ENCODE data around the gene RNF224.

RNF224 gene

DNA sequence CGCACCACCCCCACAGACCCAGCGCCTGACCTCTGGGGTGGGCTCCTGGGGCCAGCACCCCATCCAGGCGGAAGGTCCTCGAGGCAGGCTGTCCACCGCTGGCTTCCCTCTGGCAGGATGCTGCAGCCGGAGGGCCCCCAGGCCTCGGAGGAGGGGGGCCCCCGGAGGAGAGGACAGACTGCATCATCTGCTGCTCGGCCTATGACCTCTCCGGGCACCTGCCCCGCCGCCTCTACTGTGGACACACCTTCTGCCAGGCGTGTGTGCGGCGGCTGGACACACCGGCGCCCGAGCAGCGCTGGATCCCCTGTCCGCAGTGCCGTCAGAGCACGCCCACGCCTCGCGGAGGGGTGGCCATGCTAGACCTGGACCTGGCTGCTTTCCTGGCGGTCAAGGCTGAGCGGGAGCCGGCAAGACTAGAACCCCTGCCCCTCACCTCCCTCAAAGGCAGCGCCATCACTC is 1.2 kb downstream of the RNF224 start:
- no peak for DNase-seq

DNA sequence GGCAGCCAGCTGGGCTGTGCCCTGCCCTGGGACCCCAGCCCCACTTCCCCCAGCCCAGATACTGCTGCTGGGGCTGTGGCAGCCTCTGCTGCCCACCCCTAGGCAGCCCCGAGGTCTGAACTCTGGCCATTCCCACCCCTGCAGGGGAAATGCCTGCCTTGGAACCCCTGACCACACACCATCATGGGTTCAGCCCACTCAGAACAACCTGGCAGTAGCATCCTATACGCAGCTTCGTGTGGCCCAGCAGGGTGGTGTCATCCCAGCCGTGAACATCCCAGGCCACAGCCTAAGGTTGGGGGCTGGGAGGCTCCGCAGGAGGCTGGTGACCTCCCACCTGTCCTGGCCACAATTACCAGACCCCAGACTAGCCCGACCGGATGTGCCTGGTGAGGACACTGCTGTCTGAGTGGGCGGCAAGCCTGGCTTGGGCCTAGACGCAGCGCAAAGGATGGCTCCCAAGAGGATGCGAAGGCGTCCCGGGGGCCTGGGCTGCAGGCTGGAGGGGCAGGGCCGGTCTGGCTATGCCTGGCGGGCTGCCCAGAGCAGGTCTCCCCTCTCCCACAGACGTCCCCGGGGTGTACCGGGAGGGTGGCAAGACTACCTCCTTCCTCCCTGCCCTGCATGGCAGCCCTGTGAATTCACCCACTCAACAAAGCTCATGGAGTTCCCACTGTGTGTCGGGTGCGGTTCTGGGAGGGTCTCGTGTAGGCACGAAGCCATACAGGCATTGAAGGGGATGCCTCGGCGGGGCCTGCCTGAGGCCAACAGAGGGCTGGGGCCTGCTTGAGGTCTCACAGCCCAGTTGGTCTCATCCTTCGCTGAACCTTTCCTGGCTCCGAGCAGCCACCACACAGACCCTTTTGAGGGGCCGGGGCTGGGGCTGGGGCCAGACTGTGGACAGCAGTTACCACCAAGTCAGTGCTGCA is 1.9 kb downstream of the RNF224 start:
- DNase-seq = no peak

DNA sequence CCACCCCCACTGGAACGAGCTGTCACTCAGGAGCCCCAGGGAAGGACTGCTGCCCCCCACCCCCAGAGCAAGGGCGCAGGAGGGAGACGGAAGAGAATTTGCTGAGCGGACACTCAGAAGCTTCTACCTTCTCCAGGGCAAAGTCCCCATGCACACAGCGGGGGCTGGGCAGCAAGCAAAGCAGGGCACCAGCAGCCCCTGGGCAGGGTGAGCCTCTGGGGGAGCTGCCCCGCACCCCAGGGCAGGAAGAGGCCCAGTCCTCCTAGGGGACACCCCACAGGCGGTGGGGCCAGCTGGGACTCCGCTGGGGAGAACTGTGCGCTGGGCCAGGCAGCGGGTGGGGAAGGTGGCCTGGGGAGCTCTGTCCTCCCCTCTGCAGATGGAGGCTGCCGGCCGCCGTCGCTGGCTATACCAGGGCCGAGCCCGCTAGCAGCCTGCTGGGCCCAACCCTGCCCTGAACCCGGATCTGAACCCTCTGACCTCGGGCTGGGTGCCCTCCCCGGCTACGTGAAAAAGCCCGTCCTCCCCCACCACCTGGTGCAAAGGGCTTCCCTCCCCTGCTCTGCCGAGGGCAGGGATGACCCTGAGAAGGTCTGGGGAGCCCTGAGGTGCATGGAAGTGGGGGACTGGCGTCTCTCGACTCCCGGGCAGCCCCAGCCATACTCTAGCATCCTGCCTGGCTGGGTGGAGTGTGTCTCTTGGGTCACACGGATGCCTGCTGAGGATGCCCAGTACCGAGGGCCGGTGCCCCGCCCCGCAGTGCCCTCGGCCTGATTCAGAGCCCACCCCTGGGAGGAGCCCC is 2.8 kb downstream of the RNF224 start:
- no peak for DNase-seq

DNA sequence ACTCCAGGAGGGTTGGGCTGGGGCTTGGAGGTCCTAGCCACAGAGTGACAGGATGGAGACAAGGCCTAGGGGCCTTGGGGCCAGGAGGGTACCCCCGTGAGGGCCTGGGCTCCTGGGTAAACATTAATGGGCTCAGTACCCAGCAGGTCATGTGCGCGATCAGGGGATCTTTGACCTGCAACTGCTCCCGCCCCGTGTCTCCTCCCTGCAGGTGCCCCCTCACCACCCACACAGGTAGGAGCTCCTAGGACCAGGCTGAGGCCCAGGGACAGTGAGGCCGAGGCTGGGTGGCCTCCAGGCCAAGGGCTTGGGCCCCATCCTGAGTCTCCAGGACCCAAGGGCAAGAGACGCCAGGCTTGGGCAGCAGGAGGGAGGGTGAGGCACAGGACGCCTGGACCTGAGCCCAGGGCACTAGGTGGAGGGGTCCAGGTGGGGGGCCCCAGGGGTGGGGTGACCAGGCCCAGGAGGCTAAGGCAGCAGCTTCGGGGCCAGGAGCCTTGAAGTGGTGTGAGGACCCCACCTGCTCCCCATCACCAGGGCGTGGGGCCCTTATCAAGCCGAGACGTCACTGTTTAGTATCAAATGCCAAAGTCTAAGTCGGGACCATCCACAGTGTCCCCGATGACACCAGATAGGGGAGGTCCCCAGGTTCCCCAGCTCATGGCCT is 3.5 kb downstream of the RNF224 start, which contains the start of gene SLC34A3:
Gene SLC34A3, plus strand, starts transcription at position 197 of the 667 bp plus-strand sequence. CDS start 802 bp downstream, outside the sequence.
- no peak for DNase-seq

DNA sequence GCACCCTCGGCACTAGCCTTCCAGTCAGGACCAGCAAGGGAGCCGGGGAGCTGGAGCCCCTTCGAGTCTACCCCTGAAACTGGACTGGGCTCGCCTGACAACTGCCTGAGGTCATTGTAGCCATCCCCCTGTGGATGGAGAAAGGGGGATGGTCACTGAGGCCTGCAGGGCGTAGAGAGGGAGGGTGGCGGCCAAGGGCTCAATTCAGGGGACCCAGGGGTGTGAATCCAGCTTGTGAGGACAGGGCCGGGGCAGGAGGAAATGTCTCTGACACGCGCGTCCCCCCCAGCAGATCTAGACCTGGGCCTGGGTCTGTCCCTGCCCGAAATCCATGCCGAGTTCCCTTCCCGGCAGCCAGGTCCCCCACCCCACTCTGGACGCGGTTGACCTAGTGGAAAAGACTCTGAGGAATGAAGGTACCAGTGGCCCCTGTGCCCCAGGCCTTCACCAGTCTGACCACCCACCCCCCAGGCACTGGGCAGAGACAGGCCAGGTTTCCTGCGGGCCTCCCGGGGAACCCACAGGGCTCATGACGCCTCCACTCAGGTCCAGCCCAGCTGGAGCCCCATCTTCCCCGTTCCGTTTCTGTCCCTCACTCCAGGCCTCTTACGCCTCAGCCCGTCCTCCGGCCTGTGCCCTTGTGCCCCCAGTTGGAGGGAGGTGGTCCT is 4.2 kb downstream of the RNF224 start:
- DNase-seq = no peak

DNA sequence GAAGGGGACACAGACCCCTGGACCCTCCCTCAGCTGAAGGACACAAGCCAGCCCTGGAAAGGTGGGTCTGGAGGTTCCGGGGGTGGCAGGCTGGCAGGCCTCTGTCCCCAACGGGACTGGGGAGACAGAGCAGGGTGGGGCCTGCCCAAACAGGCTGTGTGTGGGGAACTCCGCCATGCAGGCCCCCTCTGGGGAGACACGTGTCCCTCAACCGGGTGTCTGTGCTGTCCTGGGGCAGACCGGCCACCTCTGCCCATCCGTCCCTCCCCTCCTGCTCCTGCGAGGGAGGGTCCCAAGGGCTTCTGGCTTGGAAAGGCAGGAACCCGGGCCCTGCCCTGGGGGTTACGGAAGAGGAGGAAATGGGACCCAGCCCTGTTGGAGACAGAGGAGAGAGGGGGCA is 4.8 kb downstream of the RNF224 start:
- no peak for DNase-seq

DNA sequence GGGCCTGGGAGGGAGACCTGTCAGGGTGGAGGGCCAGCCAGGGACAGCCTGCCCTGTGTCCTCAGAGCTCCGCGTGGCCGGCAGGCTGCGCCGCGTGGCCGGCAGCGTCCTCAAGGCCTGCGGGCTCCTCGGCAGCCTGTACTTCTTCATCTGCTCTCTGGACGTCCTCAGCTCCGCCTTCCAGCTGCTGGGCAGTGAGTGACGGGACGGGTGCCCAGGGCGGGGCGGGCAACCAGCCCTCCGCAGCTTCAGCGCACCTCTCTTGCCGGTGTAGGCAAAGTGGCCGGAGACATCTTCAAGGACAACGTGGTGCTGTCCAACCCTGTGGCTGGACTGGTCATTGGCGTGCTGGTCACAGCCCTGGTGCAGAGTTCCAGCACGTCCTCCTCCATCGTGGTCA is 5.2 kb downstream of the RNF224 start:
- no peak for DNase-seq

DNA sequence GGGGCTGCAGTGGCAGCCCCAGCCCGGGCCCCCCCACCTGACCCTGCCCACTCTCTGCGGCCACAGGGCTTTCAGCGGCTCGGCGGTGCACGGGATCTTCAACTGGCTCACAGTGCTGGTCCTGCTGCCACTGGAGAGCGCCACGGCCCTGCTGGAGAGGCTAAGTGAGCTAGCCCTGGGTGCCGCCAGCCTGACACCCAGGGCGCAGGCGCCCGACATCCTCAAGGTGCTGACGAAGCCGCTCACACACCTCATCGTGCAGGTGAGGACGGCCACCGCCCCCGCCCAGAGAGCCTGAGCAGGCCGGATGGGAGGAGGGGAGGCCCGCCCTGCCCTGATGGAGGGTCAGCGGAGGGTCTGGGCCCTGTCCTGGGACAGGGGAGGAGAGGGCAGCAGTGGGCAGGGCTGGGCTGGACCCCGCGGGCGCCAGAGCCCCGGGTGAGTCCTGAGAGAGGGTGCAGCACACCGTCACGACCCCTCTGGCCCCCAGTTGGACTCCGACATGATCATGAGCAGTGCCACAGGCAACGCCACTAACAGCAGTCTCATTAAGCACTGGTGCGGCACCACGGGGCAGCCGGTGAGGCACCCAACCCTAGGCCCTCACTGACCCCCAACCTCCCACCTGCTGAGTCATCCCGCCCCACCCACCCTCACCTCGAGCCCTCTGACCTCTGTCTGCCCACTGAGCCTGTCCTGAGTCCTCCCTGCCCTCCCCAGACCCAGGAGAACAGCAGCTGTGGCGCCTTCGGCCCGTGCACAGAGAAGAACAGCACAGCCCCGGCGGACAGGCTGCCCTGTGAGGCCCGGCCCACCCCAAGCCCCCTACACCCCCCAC is 6.1 kb downstream of the RNF224 start:
- DNase-seq = no peak

DNA sequence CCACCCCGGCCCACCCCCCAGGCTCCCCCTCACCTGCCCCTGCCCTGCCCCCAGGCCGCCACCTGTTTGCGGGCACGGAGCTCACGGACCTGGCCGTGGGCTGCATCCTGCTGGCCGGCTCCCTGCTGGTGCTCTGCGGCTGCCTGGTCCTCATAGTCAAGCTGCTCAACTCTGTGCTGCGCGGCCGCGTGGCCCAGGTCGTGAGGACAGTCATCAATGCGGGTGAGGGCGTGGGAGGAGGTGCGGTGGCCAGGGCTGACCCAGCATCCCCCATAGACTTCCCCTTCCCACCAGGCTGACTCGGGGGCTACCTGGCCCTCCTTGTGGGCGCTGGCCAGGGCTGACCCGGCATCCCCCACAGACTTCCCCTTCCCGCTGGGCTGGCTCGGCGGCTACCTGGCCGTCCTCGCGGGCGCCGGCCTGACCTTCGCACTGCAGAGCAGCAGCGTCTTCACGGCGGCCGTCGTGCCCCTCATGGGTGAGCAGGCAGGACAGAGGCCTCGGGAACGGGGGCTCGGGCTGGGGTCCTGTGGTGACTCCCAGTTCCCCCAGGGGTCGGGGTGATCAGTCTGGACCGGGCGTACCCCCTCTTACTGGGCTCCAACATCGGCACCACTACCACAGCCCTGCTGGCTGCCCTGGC is 6.9 kb downstream of the RNF224 start:
- no peak for DNase-seq

DNA sequence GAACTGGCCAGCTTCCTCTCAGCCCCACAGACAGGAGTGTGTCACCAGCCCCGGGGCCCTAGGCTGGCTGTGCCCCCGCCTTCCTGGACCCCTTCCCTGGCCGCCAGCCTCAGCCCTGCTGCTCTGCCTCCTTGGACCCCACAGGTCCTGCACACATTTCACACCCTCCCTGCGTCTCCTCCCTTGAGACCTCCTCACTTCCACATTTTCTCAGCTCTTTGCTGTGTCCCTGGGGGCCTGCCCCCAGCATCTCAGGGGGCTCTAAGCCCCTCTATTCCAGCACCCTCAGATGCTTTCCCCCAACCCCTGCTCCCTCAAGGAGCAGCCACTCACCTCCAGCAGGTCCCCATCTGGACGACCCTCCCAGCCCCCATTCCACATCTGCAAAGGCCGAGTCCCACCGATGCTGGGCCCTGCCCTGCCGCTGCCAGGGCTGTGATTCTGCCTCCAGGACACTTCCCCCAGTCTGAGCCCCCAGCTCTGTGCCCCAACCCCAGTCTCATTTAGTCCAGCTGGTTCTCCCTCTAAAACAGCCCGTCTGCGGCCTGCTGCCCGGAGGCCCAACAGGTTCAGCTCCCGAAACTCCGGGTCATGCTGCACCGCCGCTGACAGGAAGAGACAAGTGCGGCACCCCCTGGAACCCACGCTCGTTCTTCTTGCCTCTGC is 7.6 kb downstream of the RNF224 start:
- no peak for DNase-seq

DNA sequence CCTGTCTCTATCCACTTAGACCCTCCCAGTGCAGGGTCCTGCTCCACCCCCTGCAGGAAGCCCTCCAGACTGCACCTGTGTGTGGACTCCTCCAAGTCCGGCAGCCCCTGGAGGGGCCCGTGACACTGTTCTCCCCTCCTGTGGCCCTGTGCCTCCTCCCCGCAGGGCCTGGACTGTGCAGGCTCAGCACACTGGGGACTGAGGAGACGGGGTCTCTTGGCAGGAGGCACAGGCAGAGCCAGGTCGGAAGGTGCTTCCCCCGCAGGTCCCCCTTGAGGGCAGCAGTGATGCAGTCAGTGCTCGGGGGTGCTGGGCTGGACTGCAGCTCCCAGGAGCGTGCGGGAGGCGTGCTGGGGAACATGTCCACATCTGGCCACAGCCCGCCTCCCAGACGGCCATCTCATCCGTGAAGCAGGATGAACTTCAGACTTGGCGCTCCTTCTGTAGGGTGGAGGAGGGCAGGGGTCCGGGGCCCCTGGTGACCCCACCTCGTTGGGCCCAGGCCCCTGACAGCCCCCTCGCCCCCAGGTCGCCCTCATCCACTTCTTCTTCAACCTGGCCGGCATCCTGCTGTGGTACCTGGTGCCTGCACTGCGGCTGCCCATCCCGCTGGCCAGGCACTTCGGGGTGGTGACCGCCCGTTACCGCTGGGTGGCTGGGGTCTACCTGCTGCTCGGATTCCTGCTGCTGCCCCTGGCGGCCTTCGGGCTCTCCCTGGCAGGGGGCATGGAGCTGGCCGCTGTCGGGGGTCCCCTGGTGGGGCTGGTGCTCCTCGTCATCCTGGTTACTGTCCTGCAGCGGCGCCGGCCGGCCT is 8.3 kb downstream of the RNF224 start:
- no peak for DNase-seq

DNA sequence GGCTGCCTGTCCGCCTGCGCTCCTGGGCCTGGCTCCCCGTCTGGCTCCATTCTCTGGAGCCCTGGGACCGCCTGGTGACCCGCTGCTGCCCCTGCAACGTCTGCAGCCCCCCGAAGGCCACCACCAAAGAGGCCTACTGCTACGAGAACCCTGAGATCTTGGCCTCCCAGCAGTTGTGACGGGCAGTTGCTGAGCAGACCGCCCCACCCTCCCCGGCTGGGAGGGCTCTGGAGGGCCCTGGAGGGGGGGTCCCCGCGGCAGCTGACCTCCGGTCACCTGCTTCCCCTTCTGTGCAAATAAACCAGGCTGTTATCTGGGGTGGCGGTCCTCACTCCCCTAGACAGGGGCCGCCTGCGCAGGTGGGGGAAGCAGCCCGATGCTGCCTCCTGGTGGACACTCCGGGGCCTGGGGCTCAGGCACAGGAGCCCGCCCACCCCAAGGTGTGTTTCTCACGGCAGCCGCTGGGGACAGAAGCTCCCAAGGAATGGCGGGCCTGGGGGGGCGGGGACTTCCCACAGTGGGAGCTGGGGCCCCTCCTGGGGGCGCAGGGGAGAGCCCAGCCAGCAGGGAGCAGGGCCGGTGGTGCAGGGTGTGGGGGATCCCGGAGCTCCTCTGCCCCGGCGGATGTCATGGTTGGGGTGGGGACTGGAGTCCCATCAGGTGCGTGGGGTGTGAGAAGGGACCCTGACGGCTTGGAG is 9.1 kb downstream of the RNF224 start:
- peak; percentile 80 to 88 (median 85) for DNase-seq

DNA sequence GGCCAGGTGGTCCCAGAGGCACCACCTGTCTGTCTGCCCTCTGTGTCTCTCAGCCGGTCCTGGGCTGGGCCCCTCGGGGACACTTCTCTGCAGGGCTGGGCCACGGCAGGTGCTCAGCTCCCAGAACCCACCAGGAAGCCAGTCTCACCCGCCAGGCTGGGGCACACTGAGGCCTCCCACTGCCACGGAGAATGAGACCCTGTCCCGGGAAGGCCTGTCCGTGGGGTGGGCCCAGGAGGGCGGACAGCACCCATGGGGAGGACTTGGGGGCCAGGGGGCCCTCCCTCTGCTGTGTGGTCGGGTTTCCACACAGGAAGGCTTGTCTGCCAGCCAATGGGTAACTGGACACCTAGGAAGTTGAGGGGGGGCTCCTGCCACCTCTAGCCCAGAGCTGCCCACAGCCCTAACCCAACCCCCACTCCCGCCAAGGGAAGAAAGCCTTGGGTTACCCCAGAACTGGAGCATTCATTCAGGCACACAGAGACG is 9.7 kb downstream of the RNF224 start:
- no peak for DNase-seq

DNA sequence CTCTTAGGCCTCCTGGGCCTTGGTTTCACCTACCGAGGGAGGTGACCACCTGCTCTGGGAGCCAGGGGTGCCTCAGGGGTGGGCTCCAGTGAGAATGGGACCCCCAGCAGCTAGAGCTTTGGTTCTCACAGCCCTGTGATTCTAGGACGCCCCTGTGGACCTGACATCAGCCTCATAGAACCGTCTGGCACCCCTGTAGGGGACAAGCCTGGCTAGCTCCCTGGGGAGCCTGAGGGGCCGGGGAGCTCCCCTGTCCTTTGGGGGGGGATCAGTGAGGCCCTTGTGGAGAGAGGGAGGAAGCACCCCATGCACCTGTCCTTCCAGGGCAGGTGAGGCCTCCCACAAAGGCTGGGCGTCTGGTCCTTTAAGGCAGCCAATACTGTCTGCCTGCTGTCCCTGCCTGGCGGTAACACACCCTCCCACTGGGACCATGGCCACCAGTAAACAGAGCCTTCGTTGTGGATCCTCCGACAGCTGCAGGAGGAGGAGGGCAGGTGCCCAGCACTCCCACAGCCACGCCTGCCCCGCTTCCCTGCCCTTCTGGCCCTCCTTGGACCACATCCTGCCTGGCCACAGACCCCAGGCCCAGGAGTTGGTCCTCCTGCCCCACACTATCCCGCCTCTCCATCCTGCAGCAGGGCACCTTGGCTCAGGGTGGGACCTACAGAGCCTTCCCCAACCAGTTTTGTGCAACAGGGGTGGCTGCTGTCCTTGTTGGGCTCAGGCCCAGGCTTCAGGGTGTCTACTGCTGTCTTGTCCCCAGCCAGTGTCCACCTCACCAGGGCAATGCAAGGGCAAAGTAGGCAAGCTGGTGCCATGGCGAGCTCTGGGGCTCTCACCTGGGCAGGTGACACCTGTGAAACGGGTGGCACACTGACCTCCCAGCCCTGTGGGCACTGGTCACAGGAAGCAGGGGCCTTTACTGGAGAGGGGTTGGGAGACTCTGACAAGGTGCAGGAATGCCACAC is 10.7 kb downstream of the RNF224 start:
- DNase-seq = no peak

DNA sequence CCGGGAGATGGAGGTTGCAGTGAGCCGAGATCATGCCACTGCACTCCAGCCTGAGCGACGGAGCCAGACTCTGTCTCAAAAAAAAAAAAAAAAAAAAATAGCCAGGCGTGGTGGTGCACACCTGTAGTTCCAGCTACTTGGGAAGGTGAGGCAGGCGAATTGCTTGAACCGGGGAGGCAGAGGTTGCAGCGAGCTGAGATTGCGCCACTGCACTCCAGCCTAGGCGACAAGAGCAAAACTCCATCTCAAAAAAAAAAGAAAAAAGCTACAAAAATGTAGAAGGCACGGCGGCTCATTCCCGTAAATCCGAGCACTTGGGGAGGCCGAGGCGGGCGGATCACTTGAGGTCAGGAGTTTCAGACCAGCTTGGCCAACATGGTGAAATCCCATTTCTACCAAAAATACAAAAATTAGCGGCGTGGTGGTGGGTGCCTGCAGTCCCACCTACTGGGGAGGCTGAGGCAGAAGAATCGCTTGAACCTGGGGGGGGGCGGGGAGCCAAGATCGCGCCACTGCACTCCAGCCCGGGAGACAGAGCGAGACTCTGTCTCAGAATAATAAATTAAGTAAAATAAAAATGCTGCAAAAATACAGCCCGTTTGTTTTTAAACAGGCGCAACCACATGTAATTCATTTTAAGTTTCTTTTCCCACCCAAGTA is 12.4 kb downstream of the RNF224 start:
- peak in 1 of 5 experiments; percentile 29 for DNase-seq

DNA sequence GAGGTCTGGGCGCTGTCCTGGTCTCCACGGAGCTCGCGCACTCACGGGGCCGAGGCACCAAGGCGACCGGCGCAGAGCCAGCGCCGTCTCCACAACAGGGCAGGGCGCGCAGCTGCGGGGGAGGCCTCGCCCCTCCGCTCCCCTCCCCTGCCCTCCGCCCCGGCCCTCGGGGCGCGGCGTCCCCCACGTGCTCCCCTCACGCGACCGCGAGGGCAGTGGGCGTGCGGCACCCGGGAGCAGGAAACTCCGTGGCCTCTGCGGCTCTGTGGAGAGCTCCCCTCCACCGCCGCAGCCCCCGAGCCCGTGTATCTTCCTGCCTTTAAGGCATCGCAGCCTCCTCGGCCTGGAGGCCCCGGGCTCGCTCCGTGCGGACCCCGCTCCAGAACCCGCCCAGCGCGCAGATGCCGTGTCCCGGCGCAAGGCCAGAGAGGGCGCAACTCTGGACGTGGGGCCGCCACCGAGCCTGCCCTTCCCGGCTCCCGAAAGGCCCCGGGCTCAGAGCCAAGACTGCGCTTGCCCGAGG is 13.1 kb downstream of the RNF224 start:
- DNase-seq = peak; percentile 42 to 87 (median 69)

Measured in T-helper 2 cell (primary cell).